ENCODE measurements around the gene FNDC10. TPM values are rescaled to one million over a fixed set of nuclear protein-coding genes. Genes with fewer than 3 reads are reported as not detected.
A peak's percentile ranks its signal among the peaks of the same experiment; 100 is the strongest.
"Not testable (repeated sequence)": the region's sequence is repeated elsewhere in the genome, so short reads cannot be mapped to it uniquely, and the experiment has no call there.

FNDC10 gene
- total RNA-seq, 2 donors from 2014 or later = 1.3 to 2.5 TPM

DNA sequence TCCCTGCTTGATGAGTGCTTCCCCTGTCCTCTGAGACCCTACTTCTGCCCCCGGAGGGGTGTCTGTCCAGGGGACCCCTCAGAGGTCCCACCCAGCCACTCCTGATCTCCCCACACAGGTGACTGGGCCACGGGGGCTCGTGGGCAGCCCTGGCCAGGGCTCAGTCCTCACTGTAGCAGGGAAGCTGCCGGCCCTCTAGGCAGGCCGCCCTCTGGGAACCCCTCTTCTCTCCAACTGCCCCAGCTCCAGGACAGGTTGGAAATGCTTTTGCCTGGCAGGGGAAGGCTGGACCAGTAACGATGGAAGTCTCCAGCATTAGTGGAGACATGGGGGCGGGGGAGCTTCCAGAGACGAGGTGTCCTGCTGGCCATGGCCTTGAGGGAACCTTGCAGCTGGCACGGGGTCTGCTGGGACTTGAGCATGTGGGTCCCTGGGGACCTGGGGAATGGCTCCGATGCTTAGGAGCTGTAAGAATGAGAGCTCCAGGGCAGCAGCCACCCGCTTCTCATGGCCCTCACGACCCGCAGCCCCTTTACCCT is 3.1 kb upstream of the FNDC10 start:
- intact Hi-C loops (cut with DNase I) = no loop called here
- DNase-seq (no peak), ATAC-seq (no peak)

DNA sequence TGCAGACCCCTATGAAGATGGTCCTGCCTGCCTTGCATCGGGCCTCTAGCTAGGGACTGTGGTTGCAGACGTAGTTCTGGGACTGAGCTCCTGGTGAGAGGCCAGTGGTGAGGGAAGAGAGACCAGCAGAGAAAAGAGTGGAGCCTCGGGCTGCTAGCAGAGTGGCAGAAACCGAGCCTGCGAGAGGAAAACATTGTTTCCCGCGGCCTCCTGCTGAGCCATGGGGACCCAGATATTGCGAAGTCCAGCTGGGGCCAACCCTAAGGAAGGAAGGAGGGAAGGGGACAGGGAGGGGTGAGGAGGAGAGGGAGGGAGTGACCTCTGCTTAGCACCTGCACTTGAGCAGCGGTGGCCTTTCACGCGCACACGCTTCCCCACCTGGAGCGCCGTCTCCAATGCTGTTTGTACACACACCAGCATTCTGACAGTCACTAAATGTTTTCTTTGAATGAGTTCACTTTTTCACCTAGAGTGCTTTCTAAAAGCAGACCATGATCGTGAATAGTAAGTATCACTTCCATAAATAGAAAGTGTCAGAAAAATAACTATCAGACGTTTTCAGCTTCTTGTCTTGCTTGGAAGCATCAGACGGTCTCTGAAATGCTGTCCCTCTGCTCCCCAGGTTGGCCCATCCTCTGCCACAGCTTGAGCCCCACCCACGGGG is 2.5 kb upstream of the FNDC10 start:
- no peak for DNase-seq
- intact Hi-C loops (cut with DNase I) = no loop called here
- no peak for ATAC-seq

DNA sequence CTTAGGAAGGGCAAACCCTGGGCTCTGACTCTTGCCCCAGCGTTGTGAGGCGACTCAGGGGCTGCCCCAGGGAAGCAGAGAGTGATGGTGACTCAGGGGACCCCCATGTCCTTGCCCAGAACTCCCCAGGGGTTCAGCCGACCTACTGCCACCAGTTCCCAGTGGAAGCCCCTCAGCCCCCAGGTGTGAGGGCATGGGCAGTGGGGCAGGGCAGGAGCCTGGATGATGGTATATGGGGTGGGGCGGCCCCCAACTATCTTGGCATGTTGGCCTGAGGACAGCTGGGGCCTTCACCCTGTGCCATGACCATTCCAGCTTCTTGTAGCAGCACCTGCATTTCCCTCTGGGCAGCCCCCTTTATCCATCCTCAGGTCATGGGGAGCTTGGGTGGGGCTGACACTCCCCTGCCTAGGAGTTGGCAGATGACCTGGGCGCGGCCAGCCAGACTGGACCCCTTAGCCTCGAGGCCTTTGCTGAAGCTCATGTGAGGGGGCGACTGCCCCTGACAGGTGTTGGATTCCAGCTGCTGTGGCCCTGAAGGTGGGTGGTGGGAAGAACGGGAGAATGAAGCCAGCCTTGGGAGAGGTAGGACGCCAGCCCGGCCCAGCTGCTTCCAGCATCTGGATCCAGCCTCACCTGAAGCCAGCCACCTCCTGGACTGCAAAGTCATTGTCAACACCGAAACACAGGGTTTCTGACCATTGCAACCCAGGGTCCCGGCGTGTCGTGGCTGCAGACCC is 1.8 kb upstream of the FNDC10 start:
- intact Hi-C loops (cut with DNase I) = no loop called here
- no peak for DNase-seq
- no peak for ATAC-seq

GRCh38 chr1:1600861-1601563 is 1.1 kb upstream of the FNDC10 start:
- DNase-seq (peak; percentile 13), ATAC-seq (no peak)
- intact Hi-C loops (cut with DNase I) = no loop called here

DNA sequence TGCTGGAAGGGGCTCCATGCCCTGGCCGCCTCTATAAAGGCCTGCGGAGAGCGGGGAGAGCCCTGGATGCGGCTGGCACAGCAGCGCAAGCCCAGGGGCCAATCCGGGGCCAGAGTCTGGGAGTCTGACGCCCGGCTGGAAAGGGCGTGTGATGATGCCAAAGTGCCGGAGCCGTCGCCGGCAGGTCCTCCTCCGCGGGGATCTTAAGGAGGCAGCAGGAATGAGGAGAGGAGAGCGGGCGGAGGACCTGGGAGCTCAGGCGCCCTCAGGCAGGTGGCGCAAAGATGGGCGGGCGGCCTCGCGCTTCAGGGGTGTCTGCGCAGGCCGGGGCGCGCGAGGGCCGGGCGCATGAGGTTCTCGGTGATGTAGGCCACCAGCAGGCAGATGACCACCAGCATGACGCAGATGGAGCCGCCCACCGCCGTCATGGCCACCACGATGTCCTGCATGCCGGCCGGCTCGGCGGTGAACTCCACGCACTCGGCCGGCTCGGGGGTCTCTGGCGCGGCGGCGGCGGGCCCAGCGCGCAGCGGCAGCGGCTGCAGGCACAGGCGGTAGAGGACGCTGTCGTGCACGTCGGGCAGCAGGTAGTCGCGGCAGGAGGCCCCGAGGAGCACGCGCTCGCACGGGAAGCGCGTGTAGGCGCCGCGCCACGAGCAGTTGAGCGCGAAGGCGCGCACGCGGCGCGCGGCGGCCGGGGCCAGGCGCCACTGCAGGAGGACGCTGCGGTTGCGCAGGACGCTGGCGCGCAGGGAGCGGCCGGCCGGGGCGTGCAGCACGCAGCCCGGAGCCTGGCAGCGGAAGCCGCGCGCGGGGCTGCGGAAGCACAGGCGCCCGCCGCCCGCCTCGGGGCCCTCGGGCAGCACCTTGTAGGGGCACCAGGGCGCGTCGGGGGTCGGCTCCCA is 653 bp downstream of the FNDC10 start:
- DNase-seq (no peak), ATAC-seq (peak in 1 of 2 donors; percentile 20)
- intact Hi-C loops (cut with DNase I) = no loop called here

DNA sequence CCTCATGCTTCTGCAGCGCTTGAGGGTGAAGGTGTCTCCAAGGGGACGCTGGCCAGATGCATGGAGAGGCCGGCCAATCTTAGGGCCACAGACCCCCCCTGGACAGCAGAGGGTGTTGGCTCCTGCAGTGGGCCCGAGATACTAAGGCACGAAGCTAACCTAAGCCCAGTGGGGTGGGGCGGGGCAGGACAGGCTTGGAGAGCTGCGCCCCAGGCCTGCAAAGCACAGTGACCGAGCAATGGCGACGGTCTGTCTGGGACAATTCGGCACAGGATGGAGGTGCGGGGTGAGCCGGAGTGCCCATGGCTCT is 1.3 kb downstream of the FNDC10 start:
- intact Hi-C loops (cut with DNase I) = no loop called here
- ATAC-seq (no peak), DNase-seq (no peak)

- ATAC-seq (no peak), DNase-seq (no peak)
These were observed 1.8 kb downstream of the FNDC10 start for GRCh38 chr1:1598051-1598719.

DNA sequence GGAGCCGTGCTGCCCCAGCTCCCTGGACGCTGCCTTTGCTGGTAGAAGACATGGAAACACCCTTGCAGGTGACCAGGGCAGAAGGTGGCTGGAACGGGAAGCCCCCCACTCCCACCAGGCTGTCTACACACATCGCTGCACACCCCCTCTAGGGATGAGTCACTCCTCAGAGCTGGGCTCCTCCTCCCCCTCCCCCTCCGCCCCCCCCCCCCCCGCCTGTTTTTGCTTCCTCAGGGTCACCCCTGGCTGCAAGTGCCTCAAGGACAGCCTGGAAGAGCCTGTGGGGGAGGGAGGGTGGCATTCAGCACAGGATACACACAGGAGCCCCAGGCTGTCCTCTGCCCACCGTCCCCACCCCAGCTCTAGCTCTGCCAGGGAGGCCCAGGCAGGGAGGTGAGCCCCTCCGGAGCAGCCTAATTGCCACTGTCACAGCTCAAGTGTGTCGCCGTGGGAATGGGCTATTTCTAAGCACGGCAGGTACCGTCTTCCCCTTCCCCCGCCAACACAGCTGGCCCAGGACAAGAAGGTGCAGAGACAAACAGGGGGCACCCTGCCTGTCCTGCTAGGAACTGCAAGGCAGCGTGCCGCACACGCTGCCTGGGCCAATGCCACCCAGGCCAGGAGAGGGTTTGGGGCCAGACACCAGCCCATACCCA is 2.5 kb downstream of the FNDC10 start:
- no peak for DNase-seq
- no peak for ATAC-seq

More at GRCh38 chr1:1598051-1598719, 1.8 kb downstream of the FNDC10 start:
- intact Hi-C loops (cut with DNase I) = no loop called here

GRCh38 chr1:1596493-1597274 is 3.3 kb downstream of the FNDC10 start:
- intact Hi-C loops (cut with DNase I) = no loop called here
- ATAC-seq (no peak), DNase-seq (no peak)

More for the DNA sequence above, 2.5 kb downstream of the FNDC10 start:
- intact Hi-C loops (cut with DNase I) = no loop called here

DNA sequence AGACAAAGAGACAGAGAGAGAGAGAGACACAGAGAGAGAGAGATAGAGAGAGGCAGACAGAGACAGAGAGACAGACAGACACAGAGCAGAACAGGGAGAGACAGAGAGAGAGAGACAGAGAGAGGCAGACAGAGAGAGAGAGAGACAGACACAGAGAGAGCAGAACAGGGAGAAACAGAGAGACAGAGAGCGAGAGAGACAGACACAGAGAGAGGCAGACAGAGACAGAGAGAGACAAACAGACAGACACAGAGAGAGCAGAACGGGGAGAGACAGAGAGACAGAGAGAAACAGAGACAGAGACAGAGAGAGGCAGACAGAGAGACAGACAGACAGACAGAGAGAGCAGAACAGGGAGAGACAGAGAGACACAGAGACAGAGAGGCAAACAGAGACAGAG is 4.6 kb downstream of the FNDC10 start:
- intact Hi-C loops (cut with DNase I); DNase-seq; ATAC-seq: not testable (repeated sequence)

GRCh38 chr1:1594602-1595260 is 5.2 kb downstream of the FNDC10 start:
- intact Hi-C loops (cut with DNase I) = no loop called here
- no peak for DNase-seq
- no peak for ATAC-seq

GRCh38 chr1:1593834-1594601 is 5.9 kb downstream of the FNDC10 start:
- ATAC-seq (no peak), DNase-seq (no peak)
- intact Hi-C loops (cut with DNase I) = no loop called here

- intact Hi-C loops (cut with DNase I) = no loop called here
- ATAC-seq (no peak), DNase-seq (no peak)
These were observed 8.5 kb downstream of the FNDC10 start for GRCh38 chr1:1591452-1591851.

GRCh38 chr1:1583347-1584010 is 16.5 kb downstream of the FNDC10 start:
- no peak for ATAC-seq
- DNase-seq = no peak
- intact Hi-C loops (cut with DNase I) = no loop called here

DNA sequence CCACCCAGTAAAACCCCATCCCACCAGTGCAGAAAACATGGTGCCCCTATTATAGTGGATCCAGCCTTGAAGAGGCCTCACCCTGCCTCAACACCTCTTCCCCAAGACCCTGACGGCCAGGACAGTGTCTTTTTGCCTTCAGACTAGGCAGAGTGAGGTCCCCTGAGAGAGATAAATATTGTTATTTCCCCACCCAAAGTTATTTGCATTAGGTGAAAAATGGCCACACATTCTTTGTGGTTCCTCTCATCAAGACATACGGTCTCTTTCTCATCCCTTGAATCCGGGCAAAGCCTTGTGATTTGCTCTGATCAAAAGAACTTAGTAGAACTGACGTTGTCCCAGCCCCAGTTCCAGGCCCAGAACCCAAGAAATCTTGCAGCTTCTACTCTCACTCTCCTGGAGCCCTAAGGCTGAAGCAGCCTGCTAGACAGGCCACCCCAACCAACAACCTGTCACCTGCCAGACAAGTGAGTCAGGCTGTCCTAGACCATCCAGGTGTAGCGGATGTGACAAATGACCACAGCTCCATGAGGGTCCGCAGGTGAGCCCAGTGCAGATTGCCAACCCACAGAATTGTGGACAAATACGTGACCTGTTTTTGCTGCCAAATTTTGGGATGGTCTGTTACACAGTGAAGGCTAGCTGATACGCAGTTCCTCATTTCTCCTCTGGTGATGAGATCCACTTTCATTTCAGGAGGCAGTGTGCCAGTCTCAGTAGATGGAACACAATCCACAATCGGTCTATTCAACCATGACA is 17.2 kb downstream of the FNDC10 start:
- intact Hi-C loops (cut with DNase I) = no loop called here
- DNase-seq (no peak), ATAC-seq (no peak)

All from left cardiac atrium (tissue), 4 donors.